Measurements from ENCODE around the gene DBH. TPM values are rescaled to one million over a fixed set of nuclear protein-coding genes. Genes with fewer than 3 reads are reported as not detected.

Gene DBH
- total RNA-seq, 1 experiment from 2014 or later, result not detected

DNA sequence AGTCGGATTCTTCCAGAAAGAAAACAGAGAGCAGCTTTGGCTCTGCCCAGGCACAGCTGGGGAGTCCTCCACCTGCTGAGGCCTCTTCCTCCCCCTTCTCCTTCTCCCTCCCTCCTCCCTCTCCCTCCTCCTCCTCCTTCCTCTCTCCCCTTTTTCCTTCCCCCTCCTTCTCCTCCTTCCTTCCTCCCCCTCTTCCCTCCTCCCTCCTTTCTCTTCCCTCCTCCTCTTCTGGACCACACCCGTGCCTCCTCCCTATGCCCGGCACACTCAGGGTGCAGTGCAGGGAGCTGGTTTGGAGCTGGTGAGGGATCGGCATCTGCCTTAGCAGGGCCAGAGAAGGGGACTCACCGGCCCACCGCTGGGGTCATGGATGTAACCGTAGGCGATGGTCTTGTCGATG, 30.2 kb downstream of the DBH start:
- H3K4me1 ChIP-seq (ENCODE audit: insufficient read depth, low read length, poor library complexity, severe bottlenecking), result no peaks in the 10 kb centered on the region
- BruUV-seq (replicated peaks), result no TSS peak
- ChIA-PET CTCF (no interaction called here), POLR2A (ENCODE audit: low non-redundant PET) (interaction anchor here (0.6 kb wide), 1 partner anchor 1461 kb away, joined by 6 read pairs; no protein-coding TSS in a partner anchor)
- no peaks in the 10 kb centered on the region for H3K9me3 ChIP-seq (ENCODE audit: low read depth, low read length, poor library complexity, severe bottlenecking)
- no peak for TF ChIP-seq EZH2 (IDR thresholded peaks at IDR 0.05; ENCODE audit: borderline replicate concordance, low read depth, low read length, poor library complexity, severe bottlenecking)
- TF ChIP-seq, protein P1, sequence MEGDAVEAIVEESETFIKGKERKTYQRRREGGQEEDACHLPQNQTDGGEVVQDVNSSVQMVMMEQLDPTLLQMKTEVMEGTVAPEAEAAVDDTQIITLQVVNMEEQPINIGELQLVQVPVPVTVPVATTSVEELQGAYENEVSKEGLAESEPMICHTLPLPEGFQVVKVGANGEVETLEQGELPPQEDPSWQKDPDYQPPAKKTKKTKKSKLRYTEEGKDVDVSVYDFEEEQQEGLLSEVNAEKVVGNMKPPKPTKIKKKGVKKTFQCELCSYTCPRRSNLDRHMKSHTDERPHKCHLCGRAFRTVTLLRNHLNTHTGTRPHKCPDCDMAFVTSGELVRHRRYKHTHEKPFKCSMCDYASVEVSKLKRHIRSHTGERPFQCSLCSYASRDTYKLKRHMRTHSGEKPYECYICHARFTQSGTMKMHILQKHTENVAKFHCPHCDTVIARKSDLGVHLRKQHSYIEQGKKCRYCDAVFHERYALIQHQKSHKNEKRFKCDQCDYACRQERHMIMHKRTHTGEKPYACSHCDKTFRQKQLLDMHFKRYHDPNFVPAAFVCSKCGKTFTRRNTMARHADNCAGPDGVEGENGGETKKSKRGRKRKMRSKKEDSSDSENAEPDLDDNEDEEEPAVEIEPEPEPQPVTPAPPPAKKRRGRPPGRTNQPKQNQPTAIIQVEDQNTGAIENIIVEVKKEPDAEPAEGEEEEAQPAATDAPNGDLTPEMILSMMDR (conservative IDR thresholded peaks at IDR 0.05; ENCODE audit: low read depth, low read length), result no peak
- DNase-seq (ENCODE audit: low spot score), result no peak
- intact Hi-C loops (cut with micrococcal nuclease; ENCODE audit: unreplicated experiment), result no loop called here
- no peaks in the 10 kb centered on the region for H3K36me3 ChIP-seq (ENCODE audit: insufficient read depth, low read length, poor library complexity, severe bottlenecking)
- H3K27ac ChIP-seq (ENCODE audit: low read depth, low read length, poor library complexity, severe bottlenecking), result no peak overlapping the region
- no peak overlapping the region for H3K4me3 ChIP-seq (ENCODE audit: low read depth, low read length, poor library complexity, severe bottlenecking)
- no peaks in the 10 kb centered on the region for H3K27me3 ChIP-seq (replicated peaks; ENCODE audit: insufficient read depth, low read depth, low read length, poor library complexity)

DNA sequence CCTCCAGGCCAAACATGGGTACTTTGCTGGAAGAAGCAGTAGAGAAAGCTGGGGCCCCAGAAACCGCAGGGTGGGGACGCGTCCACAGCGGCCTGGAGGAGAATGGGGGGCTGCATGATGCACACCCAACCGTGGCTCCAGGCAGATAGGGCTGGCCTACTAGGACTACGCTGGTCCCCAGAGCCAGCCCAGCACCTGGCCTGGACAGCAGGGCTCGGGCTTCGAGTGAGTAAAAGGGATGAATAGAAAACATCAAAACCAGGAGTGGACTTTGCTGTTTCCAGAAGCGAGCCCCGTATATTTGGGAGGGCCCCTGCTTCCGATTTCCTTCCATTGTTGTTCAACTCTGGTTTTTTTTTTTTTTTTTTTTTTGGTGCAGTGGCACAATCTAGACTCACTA, 30.7 kb downstream of the DBH start:
- no TSS peak for BruUV-seq (replicated peaks)
- TF ChIP-seq, protein P1 (conservative IDR thresholded peaks at IDR 0.05; ENCODE audit: low read depth, low read length), result no peak
- TF ChIP-seq EZH2 (IDR thresholded peaks at IDR 0.05; ENCODE audit: borderline replicate concordance, low read depth, low read length, poor library complexity, severe bottlenecking), result no peak
- H3K27ac ChIP-seq (ENCODE audit: low read depth, low read length, poor library complexity, severe bottlenecking), result no peak overlapping the region
- H3K4me3 ChIP-seq (ENCODE audit: low read depth, low read length, poor library complexity, severe bottlenecking), result no peak overlapping the region
- intact Hi-C loops (cut with micrococcal nuclease; ENCODE audit: unreplicated experiment), result no loop called here
- no peaks in the 10 kb centered on the region for H3K27me3 ChIP-seq (replicated peaks; ENCODE audit: insufficient read depth, low read depth, low read length, poor library complexity)
- ChIA-PET POLR2A (ENCODE audit: low non-redundant PET) (no interaction called here), CTCF (no interaction called here)
- no peaks in the 10 kb centered on the region for H3K36me3 ChIP-seq (ENCODE audit: insufficient read depth, low read length, poor library complexity, severe bottlenecking)
- no peaks in the 10 kb centered on the region for H3K9me3 ChIP-seq (ENCODE audit: low read depth, low read length, poor library complexity, severe bottlenecking)
- no peaks in the 10 kb centered on the region for H3K4me1 ChIP-seq (ENCODE audit: insufficient read depth, low read length, poor library complexity, severe bottlenecking)
- DNase-seq (ENCODE audit: low spot score), result no peak

DNA sequence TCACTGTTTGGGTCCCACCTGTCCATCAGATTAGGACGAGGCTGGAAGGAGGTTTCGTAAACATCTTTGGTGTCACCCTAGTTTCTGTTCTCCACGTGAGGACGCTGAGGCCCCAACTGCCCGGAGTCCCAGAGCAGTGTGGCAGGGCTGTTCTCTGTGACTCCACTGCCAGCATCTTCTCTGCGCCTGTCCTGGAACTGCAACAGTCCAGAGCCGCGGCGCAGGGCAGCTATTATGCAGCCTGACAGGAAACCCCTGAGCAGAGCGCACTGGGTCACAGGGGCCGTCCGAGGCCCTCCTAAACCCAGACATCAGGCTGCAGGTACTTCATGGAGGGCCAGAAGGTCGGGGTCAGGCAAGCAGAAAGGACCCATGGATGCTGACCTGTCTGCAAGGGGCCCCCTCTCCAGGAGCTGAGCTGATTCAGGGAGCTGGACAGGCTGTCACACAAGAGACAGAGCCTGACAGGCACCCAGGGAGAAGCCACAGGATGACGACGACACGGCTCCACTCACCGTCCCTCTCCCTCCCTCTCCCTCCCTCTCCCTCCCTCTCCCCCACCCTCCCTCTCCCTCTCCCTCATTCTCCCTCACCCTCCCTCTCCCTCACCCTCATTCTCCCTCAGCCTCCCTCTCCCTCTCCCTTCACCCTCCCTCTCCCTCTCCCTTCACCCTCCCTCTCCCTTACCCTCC, 31.7 kb downstream of the DBH start:
- Histone ChIP-seq H3K4me1 (ENCODE audit: insufficient read depth, low read length, poor library complexity, severe bottlenecking) (no peaks in the 10 kb centered on the region), H3K9me3 (ENCODE audit: low read depth, low read length, poor library complexity, severe bottlenecking) (no peaks in the 10 kb centered on the region), H3K36me3 (ENCODE audit: insufficient read depth, low read length, poor library complexity, severe bottlenecking) (no peaks in the 10 kb centered on the region), H3K4me3 (ENCODE audit: low read depth, low read length, poor library complexity, severe bottlenecking) (no peak overlapping the region), H3K27ac (ENCODE audit: low read depth, low read length, poor library complexity, severe bottlenecking) (no peak overlapping the region), H3K27me3 (replicated peaks; ENCODE audit: insufficient read depth, low read depth, low read length, poor library complexity) (no peaks in the 10 kb centered on the region)
- TF ChIP-seq, protein P1 (conservative IDR thresholded peaks at IDR 0.05; ENCODE audit: low read depth, low read length), result no peak
- TF ChIP-seq EZH2 (IDR thresholded peaks at IDR 0.05; ENCODE audit: borderline replicate concordance, low read depth, low read length, poor library complexity, severe bottlenecking), result no peak
- no peak for DNase-seq (ENCODE audit: low spot score)
- POLR2A ChIA-PET (ENCODE audit: low non-redundant PET), result no interaction called here
- intact Hi-C loops (cut with micrococcal nuclease; ENCODE audit: unreplicated experiment), result no loop called here
- BruUV-seq (replicated peaks), result no TSS peak
- CTCF ChIA-PET, result no interaction called here
